Measurements from ENCODE around the gene ANKRD39. TPM values are rescaled to one million over a fixed set of nuclear protein-coding genes. Genes with fewer than 3 reads are reported as not detected.
A peak's percentile ranks its signal among the peaks of the same experiment; 100 is the strongest.

The ANKRD39 gene
- total and polyA plus RNA-seq, 2 experiments from 2014 or later, result 17.5 to 32.0 TPM

- no peak for TF ChIP-seq REST (IDR thresholded peaks at IDR 0.05; ENCODE audit: unreplicated experiment)
Measured at GRCh38 chr2:96816127-96816835, 41.5 kb downstream of the ANKRD39 start, which contains the start of gene CNNM3 (continued).

GRCh38 chr2:96815326-96816126, 42.3 kb downstream of the ANKRD39 start:
- H3F3A ChIP-seq (replicated peaks; ENCODE audit: low read depth), result peaks cover 6% of the 10 kb centered on the region; the same call in 1 of the 2 replicates
- no peaks in the 10 kb centered on the region for H3K9me2 ChIP-seq (ENCODE audit: insufficient read depth)
- Mint-ChIP-seq H3K4me1 (peaks cover 31% of the 10 kb centered on the region), H3K27ac (peak overlapping the region; percentile 66), H3K27me3 (ENCODE audit: insufficient read depth, low read depth, poor library complexity) (peaks cover 16% of the 10 kb centered on the region), H3K4me3 (peak overlapping the region; percentile 86), H3K9me3 (no peaks in the 10 kb centered on the region), H3K36me3 (ENCODE audit: low read depth) (peaks cover 30% of the 10 kb centered on the region)
- no peak overlapping the region for H3K27ac ChIP-seq (ENCODE audit: low read depth)
- peak overlapping the region; percentile 99 for H2AFZ ChIP-seq
- no peaks in the 10 kb centered on the region for H3K27me3 ChIP-seq (ENCODE audit: insufficient read depth)
- peaks cover 29% of the 10 kb centered on the region for H4K20me1 ChIP-seq (replicated peaks; ENCODE audit: insufficient read depth)
- no peaks in the 10 kb centered on the region for H3K36me3 ChIP-seq (ENCODE audit: insufficient read depth)
- peak; percentile 82 for DNase-seq (ENCODE audit: low spot score)
- H3K4me1 ChIP-seq (ENCODE audit: insufficient read depth), result peaks cover 21% of the 10 kb centered on the region
- peak; percentile 4 for ATAC-seq
- H3K79me2 ChIP-seq (replicated peaks; ENCODE audit: insufficient read depth), result peaks cover 36% of the 10 kb centered on the region
- H3K4me2 ChIP-seq, result peak overlapping the region; percentile 97
- H3K4me3 ChIP-seq, result peak overlapping the region; percentile 74
- TF ChIP-seq EZH2 (IDR thresholded peaks at IDR 0.05; ENCODE audit: low read depth, unreplicated experiment) (no peak), ZNF462 (CRISPR knock-in tag; IDR thresholded peaks at IDR 0.05) (no peak), CTCF (conservative IDR thresholded peaks at IDR 0.05; ENCODE audit: low read depth in 2 of 2) (no peak), POLR2AphosphoS5 (IDR thresholded peaks at IDR 0.05; ENCODE audit: low read depth) (no peak), ZNF331 (CRISPR knock-in tag; IDR thresholded peaks at IDR 0.05; ENCODE audit: low read depth) (no peak), EZH2phosphoT487 (IDR thresholded peaks at IDR 0.05; ENCODE audit: unreplicated experiment) (no peak), JUNB (IDR thresholded peaks at IDR 0.05; ENCODE audit: unreplicated experiment) (no peak), CREB1 (CRISPR knock-in tag; IDR thresholded peaks at IDR 0.05; ENCODE audit: low read depth) (no peak), ETS1 (IDR thresholded peaks at IDR 0.05) (no peak)

Measured in GM23338 (cell line).